Measurements from ENCODE around the gene THAP9. TPM values are rescaled to one million over a fixed set of nuclear protein-coding genes. Genes with fewer than 3 reads are reported as not detected.
A peak's percentile ranks its signal among the peaks of the same experiment; 100 is the strongest.

The THAP9 gene
- 11.1 TPM for polyA plus RNA-seq (2013, experiment 1 of 2)
- 11.5 TPM for polyA plus RNA-seq (2013, experiment 2 of 2)

- Histone ChIP-seq H2BK15ac (ENCODE audit: low read length) (no peak within 1 kb of the TSS), H3K27me3 (ENCODE audit: control insufficient read depth in 3 of 3, insufficient read depth in 3 of 3, low read depth in 1 of 3, low read length in 3 of 3) (no peaks in the 10 kb centered on the region), H3K9me3 (replicated peaks in 1 of 2; ENCODE audit: control insufficient read depth in 2 of 2, insufficient read depth in 1 of 2, low read depth in 1 of 2, low read length in 2 of 2) (no peaks in the 10 kb centered on the region), H2AK5ac (ENCODE audit: low read depth, low read length) (no peak within 1 kb of the TSS), H2BK120ac (ENCODE audit: low read depth, low read length) (no peak within 1 kb of the TSS), H2BK12ac (ENCODE audit: low read length) (no peak within 1 kb of the TSS), H3K4me1 (ENCODE audit: control insufficient read depth in 2 of 2, insufficient read depth in 1 of 2, low read depth in 1 of 2, low read length in 2 of 2) (peaks cover 0 to 7% of the 10 kb centered on the region in 2 donors), H3K18ac (ENCODE audit: low read length) (peak within 1 kb of the TSS; percentile 97), H2BK5ac (ENCODE audit: low read length) (peak within 1 kb of the TSS; percentile 90), H3K23ac (ENCODE audit: low read depth, low read length, poor library complexity) (peak within 1 kb of the TSS; percentile 76), H4K8ac (ENCODE audit: low read depth, low read length) (no peak within 1 kb of the TSS), H3K79me1 (ENCODE audit: low read depth, low read length) (no peaks in the 10 kb centered on the region), H4K91ac (ENCODE audit: low read depth, low read length, poor library complexity) (no peak within 1 kb of the TSS), H3K4me3 (ENCODE audit: low read length in 2 of 2) (peak within 1 kb of the TSS; percentile 91), H3K14ac (ENCODE audit: low read length) (peak within 1 kb of the TSS; percentile 56), H2AFZ (ENCODE audit: low read length) (peak within 1 kb of the TSS; percentile 94), H3K27ac (replicated peaks; ENCODE audit: low read length) (peak within 1 kb of the TSS; percentile 94), H3K4ac (ENCODE audit: low read length) (no peak within 1 kb of the TSS), H3K36me3 (replicated peaks in 1 of 2; ENCODE audit: control insufficient read depth in 2 of 2, insufficient read depth in 2 of 2, low read length in 2 of 2) (peaks cover 2 to 58% of the 10 kb centered on the region in 2 donors), H3K4me2 (ENCODE audit: insufficient read depth, low read length, poor library complexity, severe bottlenecking) (peak within 1 kb of the TSS; percentile 65), H3K9ac (ENCODE audit: low read depth, low read length, poor library complexity) (peak within 1 kb of the TSS; percentile 96)
- no CpG with 5 or more reads among the region's 67 CpGs for WGBS, 2 donors (ENCODE audit: extremely low coverage in 2 of 2, insufficient read length in 2 of 2, insufficient replicate concordance in 1 of 2)
- DNase-seq (ENCODE audit: low spot score) = peak; percentile 96
Measured at GRCh38 chr4:82900411-82901182, at the start of gene THAP9. Gene THAP9, plus strand, starts transcription at chr4:82900735. Its CDS starts 68 bp downstream, at chr4:82900803.

DNA sequence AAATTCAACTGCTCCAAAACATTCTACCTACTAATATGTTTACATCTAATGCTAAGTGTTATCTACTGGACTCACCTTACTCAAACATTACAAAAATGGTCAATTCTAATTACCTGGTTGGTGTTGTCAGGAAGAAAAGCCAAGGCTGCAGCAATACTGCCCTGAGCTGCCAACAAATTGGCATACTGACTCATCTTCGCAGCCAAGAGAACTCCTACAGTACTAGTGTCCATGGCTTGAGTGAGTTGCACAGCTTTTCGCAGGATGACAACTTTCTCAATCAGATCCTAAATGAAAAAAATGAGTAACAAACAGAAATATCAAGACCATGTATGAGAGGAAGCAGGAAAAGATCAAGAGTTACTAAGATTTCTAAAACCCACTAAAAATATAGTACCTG is 49.2 kb upstream of the THAP9 start:
- no peak overlapping the region for H3K27ac ChIP-seq (replicated peaks; ENCODE audit: low read length)
- no peak overlapping the region for H3K14ac ChIP-seq (ENCODE audit: low read length)
- DNase-seq (ENCODE audit: low spot score) = no peak
- no peak overlapping the region for H2AFZ ChIP-seq (ENCODE audit: low read length)
- no CpG with 5 or more reads among the region's 2 CpGs for WGBS, 2 donors (ENCODE audit: extremely low coverage in 2 of 2, insufficient read length in 2 of 2, insufficient replicate concordance in 1 of 2)
- H3K4me1 ChIP-seq (ENCODE audit: control insufficient read depth in 2 of 2, insufficient read depth in 1 of 2, low read depth in 1 of 2, low read length in 2 of 2) = no peaks in the 10 kb centered on the region
- H3K4me3 ChIP-seq (ENCODE audit: low read length in 2 of 2) = no peak overlapping the region
- H3K9ac ChIP-seq (ENCODE audit: low read depth, low read length, poor library complexity) = no peak overlapping the region
- no peaks in the 10 kb centered on the region for H3K79me1 ChIP-seq (ENCODE audit: low read depth, low read length)
- no peak overlapping the region for H3K23ac ChIP-seq (ENCODE audit: low read depth, low read length, poor library complexity)
- H2BK12ac ChIP-seq (ENCODE audit: low read length) = no peak overlapping the region
- H2BK120ac ChIP-seq (ENCODE audit: low read depth, low read length) = no peak overlapping the region
- no peak overlapping the region for H3K4me2 ChIP-seq (ENCODE audit: insufficient read depth, low read length, poor library complexity, severe bottlenecking)
- no peak overlapping the region for H3K18ac ChIP-seq (ENCODE audit: low read length)
- no peaks in the 10 kb centered on the region for H3K9me3 ChIP-seq (replicated peaks in 1 of 2; ENCODE audit: control insufficient read depth in 2 of 2, insufficient read depth in 1 of 2, low read depth in 1 of 2, low read length in 2 of 2)
- no peak overlapping the region for H4K8ac ChIP-seq (ENCODE audit: low read depth, low read length)
- H2AK5ac ChIP-seq (ENCODE audit: low read depth, low read length) = no peak overlapping the region
- H3K36me3 ChIP-seq (replicated peaks in 1 of 2; ENCODE audit: control insufficient read depth in 2 of 2, insufficient read depth in 2 of 2, low read length in 2 of 2) = peaks cover 28 to 98% of the 10 kb centered on the region in 2 donors
- no peaks in the 10 kb centered on the region for H3K27me3 ChIP-seq (ENCODE audit: control insufficient read depth in 3 of 3, insufficient read depth in 3 of 3, low read depth in 1 of 3, low read length in 3 of 3)
- H4K91ac ChIP-seq (ENCODE audit: low read depth, low read length, poor library complexity) = no peak overlapping the region
- H2BK15ac ChIP-seq (ENCODE audit: low read length) = no peak overlapping the region
- H2BK5ac ChIP-seq (ENCODE audit: low read length) = no peak overlapping the region
- H3K4ac ChIP-seq (ENCODE audit: low read length) = no peak overlapping the region

- Histone ChIP-seq H2BK5ac (ENCODE audit: low read length) (no peak overlapping the region), H2BK120ac (ENCODE audit: low read depth, low read length) (no peak overlapping the region), H3K36me3 (replicated peaks in 1 of 2; ENCODE audit: control insufficient read depth in 2 of 2, insufficient read depth in 2 of 2, low read length in 2 of 2) (peaks cover 27 to 98% of the 10 kb centered on the region in 2 donors), H3K27ac (replicated peaks; ENCODE audit: low read length) (no peak overlapping the region), H3K27me3 (ENCODE audit: control insufficient read depth in 3 of 3, insufficient read depth in 3 of 3, low read depth in 1 of 3, low read length in 3 of 3) (no peaks in the 10 kb centered on the region), H2AK5ac (ENCODE audit: low read depth, low read length) (no peak overlapping the region), H3K23ac (ENCODE audit: low read depth, low read length, poor library complexity) (no peak overlapping the region), H3K18ac (ENCODE audit: low read length) (no peak overlapping the region), H3K14ac (ENCODE audit: low read length) (no peak overlapping the region), H3K4me1 (ENCODE audit: control insufficient read depth in 2 of 2, insufficient read depth in 1 of 2, low read depth in 1 of 2, low read length in 2 of 2) (no peaks in the 10 kb centered on the region), H3K79me1 (ENCODE audit: low read depth, low read length) (no peaks in the 10 kb centered on the region), H4K8ac (ENCODE audit: low read depth, low read length) (no peak overlapping the region), H2BK12ac (ENCODE audit: low read length) (no peak overlapping the region), H3K4me3 (ENCODE audit: low read length in 2 of 2) (no peak overlapping the region), H3K4me2 (ENCODE audit: insufficient read depth, low read length, poor library complexity, severe bottlenecking) (no peak overlapping the region), H3K9me3 (replicated peaks in 1 of 2; ENCODE audit: control insufficient read depth in 2 of 2, insufficient read depth in 1 of 2, low read depth in 1 of 2, low read length in 2 of 2) (no peaks in the 10 kb centered on the region), H3K4ac (ENCODE audit: low read length) (no peak overlapping the region), H3K9ac (ENCODE audit: low read depth, low read length, poor library complexity) (no peak overlapping the region), H2AFZ (ENCODE audit: low read length) (no peak overlapping the region), H4K91ac (ENCODE audit: low read depth, low read length, poor library complexity) (no peak overlapping the region), H2BK15ac (ENCODE audit: low read length) (no peak overlapping the region)
- peak; percentile 12 for DNase-seq (ENCODE audit: low spot score)
- WGBS, 2 donors (ENCODE audit: extremely low coverage in 2 of 2, insufficient read length in 2 of 2, insufficient replicate concordance in 1 of 2) = no CpG with 5 or more reads among the region's 1 CpG
Measured at GRCh38 chr4:82851885-82852750, 48.4 kb upstream of the THAP9 start.

DNA sequence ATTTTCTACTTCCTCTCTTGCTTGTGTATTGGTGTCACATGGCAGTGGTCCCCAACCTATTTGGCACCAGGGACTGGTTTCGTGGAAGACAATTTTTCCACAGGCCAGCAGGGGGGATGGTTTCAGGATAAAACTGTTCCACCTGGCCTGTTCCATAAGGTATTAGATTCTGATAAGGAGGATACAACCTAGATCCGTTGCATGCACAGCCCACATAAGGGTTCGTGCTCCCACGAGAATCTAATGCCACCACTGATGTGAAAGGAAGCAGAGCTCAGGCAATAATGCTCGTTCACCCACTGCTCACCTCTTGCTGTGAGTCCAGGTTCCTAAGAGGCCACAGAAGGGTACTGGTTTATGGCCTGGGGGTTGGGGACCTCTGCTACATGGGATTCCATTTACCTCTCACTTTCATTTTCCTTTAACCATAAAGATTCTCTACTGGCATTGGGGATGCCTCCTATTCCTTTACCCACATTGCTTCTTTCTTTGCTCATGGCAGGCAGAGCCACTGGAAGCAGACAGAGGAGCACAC is 47.7 kb upstream of the THAP9 start:
- no peaks in the 10 kb centered on the region for H3K27me3 ChIP-seq (ENCODE audit: control insufficient read depth in 3 of 3, insufficient read depth in 3 of 3, low read depth in 1 of 3, low read length in 3 of 3)
- no peaks in the 10 kb centered on the region for H3K9me3 ChIP-seq (replicated peaks in 1 of 2; ENCODE audit: control insufficient read depth in 2 of 2, insufficient read depth in 1 of 2, low read depth in 1 of 2, low read length in 2 of 2)
- no peak overlapping the region for H3K23ac ChIP-seq (ENCODE audit: low read depth, low read length, poor library complexity)
- no peak overlapping the region for H2BK5ac ChIP-seq (ENCODE audit: low read length)
- H2BK15ac ChIP-seq (ENCODE audit: low read length) = no peak overlapping the region
- peaks cover 26 to 98% of the 10 kb centered on the region in 2 donors for H3K36me3 ChIP-seq (replicated peaks in 1 of 2; ENCODE audit: control insufficient read depth in 2 of 2, insufficient read depth in 2 of 2, low read length in 2 of 2)
- no peak overlapping the region for H4K8ac ChIP-seq (ENCODE audit: low read depth, low read length)
- H4K91ac ChIP-seq (ENCODE audit: low read depth, low read length, poor library complexity) = no peak overlapping the region
- no peak overlapping the region for H3K4me3 ChIP-seq (ENCODE audit: low read length in 2 of 2)
- no peak overlapping the region for H3K27ac ChIP-seq (replicated peaks; ENCODE audit: low read length)
- H3K4me1 ChIP-seq (ENCODE audit: control insufficient read depth in 2 of 2, insufficient read depth in 1 of 2, low read depth in 1 of 2, low read length in 2 of 2) = no peaks in the 10 kb centered on the region
- no peak overlapping the region for H3K18ac ChIP-seq (ENCODE audit: low read length)
- no peak overlapping the region for H3K9ac ChIP-seq (ENCODE audit: low read depth, low read length, poor library complexity)
- DNase-seq (ENCODE audit: low spot score) = no peak
- no peak overlapping the region for H2BK120ac ChIP-seq (ENCODE audit: low read depth, low read length)
- H2AFZ ChIP-seq (ENCODE audit: low read length) = no peak overlapping the region
- WGBS, 2 donors (ENCODE audit: extremely low coverage in 2 of 2, insufficient read length in 2 of 2, insufficient replicate concordance in 1 of 2) = no CpG with 5 or more reads among the region's 5 CpGs
- H3K4ac ChIP-seq (ENCODE audit: low read length) = no peak overlapping the region
- no peak overlapping the region for H3K4me2 ChIP-seq (ENCODE audit: insufficient read depth, low read length, poor library complexity, severe bottlenecking)
- no peak overlapping the region for H2AK5ac ChIP-seq (ENCODE audit: low read depth, low read length)
- no peak overlapping the region for H2BK12ac ChIP-seq (ENCODE audit: low read length)
- no peak overlapping the region for H3K14ac ChIP-seq (ENCODE audit: low read length)
- H3K79me1 ChIP-seq (ENCODE audit: low read depth, low read length) = no peaks in the 10 kb centered on the region
